Suprapubic skin (tissue), 3 donors: ENCODE measurements around the gene GFPT2.

Source experiments
- CTCF ChIP-seq, 2 donors: fragments of 200-600 bp in 1 of 2; fragments of 450-650 bp in 1 of 2; sonication (generic) in 1 of 2; IDR thresholded peaks; one replicate each; pipeline ENCODE4 v1.5.1; 2016 to 2019; ENCODE audit warnings: antibody characterized with exemption in 2 of 2, mild to moderate bottlenecking in 1 of 2, moderate library complexity in 1 of 2
- POLR2A ChIP-seq, 2 donors: fragments of 450-650 bp; IDR thresholded peaks; one replicate each; pipeline ENCODE4 v1.6.1; 2017; ENCODE audit warnings: antibody characterized with exemption in 2 of 2, mild to moderate bottlenecking in 2 of 2, moderate library complexity in 2 of 2

GRCh38 chr5:180345781-180346180 is 7.4 kb downstream of the GFPT2 start:
- TF ChIP-seq POLR2A (IDR thresholded peaks at IDR 0.05) (no peak), CTCF (IDR thresholded peaks at IDR 0.05) (no peak)
